Neuronal stem cell (in vitro differentiated cells): ENCODE data around the gene FAM118B. TPM values are rescaled to one million over a fixed set of nuclear protein-coding genes. Genes with fewer than 3 reads are reported as not detected.

Experiments
- DNase-seq: peaks from one replicate; pipeline ENCODE4 v3.0.0-alpha.2; 2013; ENCODE audit warnings: low spot score
- H2AFZ ChIP-seq: one replicate; pipeline ENCODE4 v1.6.1; 2013; ENCODE audit warnings: mild to moderate bottlenecking, low read length, inconsistent platforms
- H2AK5ac ChIP-seq: 2 replicates; pipeline ENCODE4 v1.6.1; 2013; ENCODE audit warnings: low read depth, mild to moderate bottlenecking, inconsistent platforms, low read length, moderate library complexity, mixed read lengths
- H2BK120ac ChIP-seq: 2 replicates; pipeline ENCODE4 v1.6.1; 2013; ENCODE audit warnings: low read depth, mild to moderate bottlenecking, inconsistent platforms, low read length, moderate library complexity, mixed read lengths
- H2BK12ac ChIP-seq: one replicate; pipeline ENCODE4 v1.6.1; 2013; ENCODE audit warnings: low read length, inconsistent platforms
- H2BK15ac ChIP-seq: 2 replicates; pipeline ENCODE4 v1.6.1; 2013; ENCODE audit warnings: mild to moderate bottlenecking, low read length, inconsistent platforms, mixed read lengths
- H2BK5ac ChIP-seq: one replicate; pipeline ENCODE4 v1.6.1; 2013; ENCODE audit warnings: inconsistent platforms, mild to moderate bottlenecking, low read length, moderate library complexity
- H3K14ac ChIP-seq: one replicate; pipeline ENCODE4 v1.6.1; 2013; ENCODE audit warnings: low read length, inconsistent platforms
- H3K18ac ChIP-seq: 2 replicates; pipeline ENCODE4 v1.6.1; 2013; ENCODE audit warnings: low read length, inconsistent platforms
- H3K23ac ChIP-seq: 2 replicates; pipeline ENCODE4 v1.6.1; 2013; ENCODE audit warnings: low read depth, mild to moderate bottlenecking, mixed read lengths, low read length, inconsistent platforms; ENCODE audit not compliant: poor library complexity
- H3K27ac ChIP-seq: replicated peaks from 3 replicates; pipeline ENCODE4 v1.5.1; 2013; ENCODE audit warnings: low read length, inconsistent platforms
- H3K27me3 ChIP-seq, 3 experiments: 2 replicates each; pipeline ENCODE4 v1.6.1; 2013; ENCODE audit warnings: low read length in 3 of 3, mild to moderate bottlenecking in 2 of 3, inconsistent platforms in 1 of 3, low read depth in 1 of 3, mixed read lengths in 1 of 3, moderate library complexity in 1 of 3; ENCODE audit not compliant: control insufficient read depth in 3 of 3, insufficient read depth in 3 of 3
- H3K36me3 ChIP-seq, 2 donors: replicated peaks in 1 of 2; 2 replicates each; pipeline ENCODE4 v1.6.1; 2013; ENCODE audit warnings: low read length in 2 of 2; ENCODE audit not compliant: control insufficient read depth in 2 of 2, insufficient read depth in 2 of 2
- H3K4ac ChIP-seq: 2 replicates; pipeline ENCODE4 v1.6.1; 2013; ENCODE audit warnings: inconsistent platforms, mild to moderate bottlenecking, low read length, moderate library complexity
- H3K4me1 ChIP-seq, 2 donors: 1 replicate in 1 of 2; 2 replicates in 1 of 2; pipeline ENCODE4 v1.6.1; 2013; ENCODE audit warnings: low read length in 2 of 2, low read depth in 1 of 2; ENCODE audit not compliant: control insufficient read depth in 2 of 2, insufficient read depth in 1 of 2
- H3K4me2 ChIP-seq: one replicate; pipeline ENCODE4 v1.6.1; 2013; ENCODE audit warnings: mild to moderate bottlenecking, low read length, inconsistent platforms; ENCODE audit not compliant: insufficient read depth, poor library complexity, severe bottlenecking
- H3K4me3 ChIP-seq, 2 donors: 2 replicates each; pipeline ENCODE4 v1.5.1; 2013; ENCODE audit warnings: low read length in 2 of 2, mild to moderate bottlenecking in 2 of 2, inconsistent platforms in 1 of 2, moderate library complexity in 1 of 2
- H3K79me1 ChIP-seq: one replicate; pipeline ENCODE4 v1.6.1; 2013; ENCODE audit warnings: low read depth, mild to moderate bottlenecking, inconsistent platforms, low read length, moderate library complexity
- H3K9ac ChIP-seq: one replicate; pipeline ENCODE4 v1.6.1; 2013; ENCODE audit warnings: mild to moderate bottlenecking, low read depth, low read length, inconsistent platforms; ENCODE audit not compliant: poor library complexity
- H3K9me3 ChIP-seq, 2 donors: replicated peaks in 1 of 2; 2 replicates each; pipeline versions ENCODE3 to v1.6.1; 2013; ENCODE audit warnings: low read length in 2 of 2, mild to moderate bottlenecking in 2 of 2, inconsistent platforms in 1 of 2, low read depth in 1 of 2, mixed read lengths in 1 of 2, moderate library complexity in 1 of 2; ENCODE audit not compliant: control insufficient read depth in 2 of 2, insufficient read depth in 1 of 2
- H4K8ac ChIP-seq: one replicate; pipeline ENCODE4 v1.6.1; 2013; ENCODE audit warnings: low read depth, mild to moderate bottlenecking, inconsistent platforms, low read length, moderate library complexity
- H4K91ac ChIP-seq: one replicate; pipeline ENCODE4 v1.6.1; 2013; ENCODE audit warnings: low read length, low read depth, mild to moderate bottlenecking, inconsistent platforms; ENCODE audit not compliant: poor library complexity
- WGBS, 2 donors: extraction: QIAGEN DNeasy Blood & Tissue Kit; methylation state at CpG; one replicate each; pipeline ENCODE4 v1.1.7; 2013; ENCODE audit warnings: missing lambda C conversion rate in 2 of 2, mixed read lengths in 1 of 2; ENCODE audit not compliant: insufficient read length in 2 of 2, insufficient replicate concordance in 1 of 2; ENCODE audit errors: extremely low coverage in 2 of 2; 5-methylcytosine and 5-hydroxymethylcytosine counted together
- polyA plus RNA-seq, 2 experiments: library from polyadenylated mRNA; stranded (reverse); fragments of 200-250 nt; gene quantifications; one replicate each; pipeline ENCODE4 v1.2.3, GENCODE V29; 2013

The FAM118B gene
- 22.4 TPM for polyA plus RNA-seq (2013, experiment 1 of 2)
- 22.5 TPM for polyA plus RNA-seq (2013, experiment 2 of 2)

- Histone ChIP-seq H3K36me3 (peaks cover 11 to 37% of the 10 kb centered on the region in 2 donors), H3K27ac (no peak within 1 kb of the TSS), H3K18ac (peak within 1 kb of the TSS; percentile 80), H2BK120ac (no peak within 1 kb of the TSS), H3K4me1 (peaks cover 0 to 5% of the 10 kb centered on the region in 2 donors), H3K14ac (no peak within 1 kb of the TSS), H4K91ac (no peak within 1 kb of the TSS), H2AFZ (peak within 1 kb of the TSS; percentile 96), H3K27me3 (no peaks in the 10 kb centered on the region), H3K4me3 (peak within 1 kb of the TSS; percentile 91 to 97), H4K8ac (no peak within 1 kb of the TSS), H2BK15ac (no peak within 1 kb of the TSS), H2AK5ac (no peak within 1 kb of the TSS), H2BK5ac (peak within 1 kb of the TSS; percentile 69), H3K4ac (no peak within 1 kb of the TSS), H3K79me1 (peaks cover 2% of the 10 kb centered on the region), H3K4me2 (peak within 1 kb of the TSS; percentile 85), H3K9me3 (no peaks in the 10 kb centered on the region), H3K23ac (peak within 1 kb of the TSS; percentile 66), H2BK12ac (no peak within 1 kb of the TSS), H3K9ac (peak within 1 kb of the TSS; percentile 84)
- DNase-seq: peak; percentile 95
- no CpG with 5 or more reads among the region's 62 CpGs for WGBS, 2 donors
Observed at GRCh38 chr11:126211236-126212088, at the start of gene FAM118B, which contains the start of gene RPUSD4. Gene FAM118B, plus strand, starts transcription at chr11:126211782. Its CDS starts 23,220 bp downstream, at chr11:126235002. Gene RPUSD4, minus strand, starts transcription at chr11:126211650. Its CDS starts 12 bp downstream, at chr11:126211638.

- WGBS, 2 donors: no CpG with 5 or more reads among the region's 14 CpGs
- Histone ChIP-seq H3K4ac (no peak overlapping the region), H3K9me3 (no peaks in the 10 kb centered on the region), H3K36me3 (no peaks in the 10 kb centered on the region), H3K23ac (no peak overlapping the region), H3K27me3 (peaks cover 0 to 94% (median 0%) of the 10 kb centered on the region in 3 experiments), H3K79me1 (no peaks in the 10 kb centered on the region), H2BK120ac (peak overlapping the region; percentile 34), H2BK5ac (no peak overlapping the region), H2AFZ (no peak overlapping the region), H4K91ac (no peak overlapping the region), H3K18ac (peak overlapping the region; percentile 95), H4K8ac (no peak overlapping the region), H3K14ac (no peak overlapping the region), H3K27ac (no peak overlapping the region), H2AK5ac (peak overlapping the region; percentile 3), H3K4me1 (peaks cover 21 to 53% of the 10 kb centered on the region in 2 donors), H3K9ac (no peak overlapping the region), H3K4me2 (no peak overlapping the region), H2BK12ac (peak overlapping the region; percentile 77), H2BK15ac (peak overlapping the region; percentile 52), H3K4me3 (no peak overlapping the region)
- no peak for DNase-seq
Observed at GRCh38 chr11:126162306-126163030, 49.1 kb upstream of the FAM118B start.

GRCh38 chr11:126163074-126163700, 48.4 kb upstream of the FAM118B start:
- H2BK5ac ChIP-seq: no peak overlapping the region
- H3K4ac ChIP-seq: no peak overlapping the region
- peak overlapping the region; percentile 77 for H2BK12ac ChIP-seq
- H3K27me3 ChIP-seq: peaks cover 0 to 94% (median 0%) of the 10 kb centered on the region in 3 experiments
- no peak overlapping the region for H4K91ac ChIP-seq
- peak overlapping the region; percentile 52 for H2BK15ac ChIP-seq
- H3K36me3 ChIP-seq: no peaks in the 10 kb centered on the region
- H3K18ac ChIP-seq: peak overlapping the region; percentile 95
- H3K4me1 ChIP-seq: peaks cover 17 to 46% of the 10 kb centered on the region in 2 donors
- no peak overlapping the region for H4K8ac ChIP-seq
- peak overlapping the region; percentile 26 for H2AFZ ChIP-seq
- H3K23ac ChIP-seq: no peak overlapping the region
- H3K4me3 ChIP-seq: no peak overlapping the region
- peak overlapping the region; percentile 3 for H2AK5ac ChIP-seq
- H3K27ac ChIP-seq: peak overlapping the region; percentile 66
- no peak overlapping the region for H3K14ac ChIP-seq
- H2BK120ac ChIP-seq: peak overlapping the region; percentile 34
- H3K4me2 ChIP-seq: peak overlapping the region; percentile 50
- DNase-seq: peak; percentile 60
- no peak overlapping the region for H3K9ac ChIP-seq
- no peaks in the 10 kb centered on the region for H3K9me3 ChIP-seq
- WGBS, 2 donors: no CpG with 5 or more reads among the region's 22 CpGs
- H3K79me1 ChIP-seq: no peaks in the 10 kb centered on the region
